Retinal pigment epithelial cell (primary cell): ENCODE results near the gene S100A3.
"Not testable (repeated sequence)": the region's sequence is repeated elsewhere in the genome, so short reads cannot be mapped to it uniquely, and the experiment has no call there.

Source experiments
- DNase-seq: peaks from one replicate; pipeline ENCODE4 v3.0.0-alpha.2; 2010; ENCODE audit warnings: low read depth
- H3K4me3 ChIP-seq: 2 replicates; pipeline ENCODE4 v1.5.1; 2011; ENCODE audit warnings: mild to moderate bottlenecking, low read length, control low read depth, moderate library complexity
- TF ChIP-seq, protein P1 (sequence below): conservative IDR thresholded peaks from 2 replicates; pipeline ENCODE4 v1.5.1; 2011; ENCODE audit warnings: low read depth, low read length, control low read depth, inconsistent platforms

The S100A3 gene

DNA sequence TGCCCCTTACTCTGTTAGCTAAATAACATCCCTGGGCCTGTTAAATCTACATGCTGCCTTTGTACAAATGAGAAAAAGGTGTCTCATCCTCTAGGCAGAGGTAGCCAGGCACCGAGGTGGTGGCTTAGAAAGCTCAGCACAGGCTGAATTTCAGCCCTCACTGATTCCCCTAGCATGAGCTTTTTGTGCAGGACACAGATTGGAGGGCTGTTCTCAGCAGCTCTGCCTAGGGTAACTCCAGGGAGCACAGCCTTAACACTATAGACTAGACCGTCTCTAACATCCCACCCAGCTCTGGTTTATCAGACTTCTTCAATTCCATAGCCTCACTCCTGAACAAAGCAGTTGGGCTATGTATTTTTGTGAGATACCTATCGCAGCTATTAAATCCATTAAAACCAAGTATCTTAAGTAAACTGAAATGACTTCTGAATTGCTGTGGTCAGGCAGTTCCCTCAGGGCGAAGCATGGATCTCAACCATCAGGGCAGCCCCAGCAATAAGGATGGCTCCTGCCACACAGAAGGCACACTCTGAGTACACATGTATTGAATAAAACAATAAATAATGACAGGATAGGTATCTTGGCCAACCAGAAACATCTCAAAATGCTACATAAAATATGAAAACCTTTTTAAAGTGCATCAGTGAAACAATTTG is 28.1 kb downstream of the S100A3 start:
- no peak for DNase-seq
- TF ChIP-seq, protein P1, sequence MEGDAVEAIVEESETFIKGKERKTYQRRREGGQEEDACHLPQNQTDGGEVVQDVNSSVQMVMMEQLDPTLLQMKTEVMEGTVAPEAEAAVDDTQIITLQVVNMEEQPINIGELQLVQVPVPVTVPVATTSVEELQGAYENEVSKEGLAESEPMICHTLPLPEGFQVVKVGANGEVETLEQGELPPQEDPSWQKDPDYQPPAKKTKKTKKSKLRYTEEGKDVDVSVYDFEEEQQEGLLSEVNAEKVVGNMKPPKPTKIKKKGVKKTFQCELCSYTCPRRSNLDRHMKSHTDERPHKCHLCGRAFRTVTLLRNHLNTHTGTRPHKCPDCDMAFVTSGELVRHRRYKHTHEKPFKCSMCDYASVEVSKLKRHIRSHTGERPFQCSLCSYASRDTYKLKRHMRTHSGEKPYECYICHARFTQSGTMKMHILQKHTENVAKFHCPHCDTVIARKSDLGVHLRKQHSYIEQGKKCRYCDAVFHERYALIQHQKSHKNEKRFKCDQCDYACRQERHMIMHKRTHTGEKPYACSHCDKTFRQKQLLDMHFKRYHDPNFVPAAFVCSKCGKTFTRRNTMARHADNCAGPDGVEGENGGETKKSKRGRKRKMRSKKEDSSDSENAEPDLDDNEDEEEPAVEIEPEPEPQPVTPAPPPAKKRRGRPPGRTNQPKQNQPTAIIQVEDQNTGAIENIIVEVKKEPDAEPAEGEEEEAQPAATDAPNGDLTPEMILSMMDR: no peak
- H3K4me3 ChIP-seq: no peak overlapping the region

DNA sequence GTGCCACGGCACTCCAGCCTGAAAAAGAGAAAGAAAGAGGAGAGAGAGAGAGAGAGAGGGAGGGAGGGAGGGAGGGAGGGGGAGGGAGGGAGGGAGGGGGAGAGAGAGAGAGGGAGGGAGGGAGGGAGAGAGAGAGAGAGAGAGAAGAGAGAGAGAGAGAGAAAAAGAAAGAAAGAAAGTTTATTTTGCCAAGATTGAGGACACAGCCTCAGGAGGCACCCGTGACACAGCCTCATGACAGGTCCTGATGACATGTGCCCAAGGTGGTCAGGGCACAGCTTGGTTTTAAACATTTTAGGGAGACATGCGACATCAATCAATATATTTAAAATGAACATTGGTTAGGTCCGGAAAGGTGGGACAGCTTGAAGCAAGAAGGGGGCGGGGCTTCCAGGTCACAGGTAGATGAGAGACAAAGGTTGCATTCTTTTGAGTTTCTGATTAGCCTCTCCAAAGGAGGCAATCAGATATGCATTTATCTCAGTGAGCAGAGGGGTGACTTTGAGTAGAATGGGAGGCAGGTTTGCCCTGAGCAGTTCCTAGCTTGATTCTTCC is 28.8 kb downstream of the S100A3 start:
- DNase-seq, H3K4me3 ChIP-seq: not testable (repeated sequence)

DNA sequence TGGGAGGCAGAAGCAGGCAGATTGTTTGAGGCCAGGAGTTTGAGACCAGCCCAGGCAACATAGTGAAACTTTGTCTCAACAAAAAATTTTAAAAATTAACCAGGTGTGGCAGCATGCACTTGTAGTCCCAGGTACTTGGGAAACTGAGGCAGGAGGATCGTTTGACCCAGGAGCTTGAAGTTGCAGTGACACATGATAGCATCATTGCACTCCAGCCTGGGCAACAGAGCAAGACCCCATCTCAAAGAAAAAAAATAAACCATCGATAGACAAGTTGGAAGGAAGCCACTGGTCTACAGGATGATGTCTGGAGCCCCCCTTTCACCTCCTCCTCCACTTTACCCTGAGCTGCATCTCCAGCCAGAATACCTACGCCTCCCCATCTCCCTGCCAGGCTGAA is 29.8 kb downstream of the S100A3 start:
- TF ChIP-seq, protein P1: no peak
- no peak for DNase-seq
- H3K4me3 ChIP-seq: no peak overlapping the region

DNA sequence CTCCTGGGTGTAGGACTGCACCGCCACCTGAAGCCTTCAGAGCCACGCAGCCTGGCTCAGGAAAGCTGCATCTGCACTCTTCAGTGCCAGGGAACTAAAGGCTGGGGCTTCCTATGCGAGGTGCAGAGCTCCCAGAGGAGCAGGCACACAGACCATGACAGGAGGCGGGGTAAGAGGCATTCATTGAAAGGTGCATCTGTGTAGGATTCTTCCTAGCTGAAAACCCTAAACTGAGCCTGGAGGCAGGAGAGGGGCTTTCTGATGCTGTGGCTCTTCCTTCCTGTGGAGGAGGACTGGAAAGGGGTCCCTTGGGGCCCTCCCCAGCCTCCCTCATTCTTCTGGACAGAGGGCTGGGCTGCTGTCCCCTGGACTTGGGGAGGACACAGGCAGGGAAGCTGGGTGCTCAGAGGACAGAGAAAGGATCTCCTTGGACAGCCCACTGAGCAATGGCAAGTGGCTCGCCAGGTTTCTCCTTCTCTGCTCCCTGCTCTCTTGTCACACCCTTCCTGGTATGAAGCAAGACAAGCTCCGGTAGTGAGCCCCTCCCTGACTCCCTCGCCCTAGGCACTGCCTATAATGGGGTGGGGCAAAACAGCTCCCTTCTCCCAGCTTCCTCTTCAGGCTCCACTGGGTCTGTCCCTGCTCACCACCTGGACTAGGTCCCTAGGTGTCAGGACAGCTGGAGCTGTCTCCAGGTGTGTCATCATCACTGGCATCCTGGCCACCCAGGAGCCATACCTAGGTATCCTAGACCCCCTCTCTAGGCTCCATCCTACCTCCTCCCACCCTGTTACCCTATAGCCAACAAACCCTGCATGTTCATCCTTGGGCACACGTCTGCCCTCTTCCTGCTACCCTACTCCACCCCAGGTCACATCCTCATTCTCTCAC is 33.3 kb downstream of the S100A3 start:
- no peak overlapping the region for H3K4me3 ChIP-seq
- DNase-seq: no peak
- TF ChIP-seq, protein P1: no peak

DNA sequence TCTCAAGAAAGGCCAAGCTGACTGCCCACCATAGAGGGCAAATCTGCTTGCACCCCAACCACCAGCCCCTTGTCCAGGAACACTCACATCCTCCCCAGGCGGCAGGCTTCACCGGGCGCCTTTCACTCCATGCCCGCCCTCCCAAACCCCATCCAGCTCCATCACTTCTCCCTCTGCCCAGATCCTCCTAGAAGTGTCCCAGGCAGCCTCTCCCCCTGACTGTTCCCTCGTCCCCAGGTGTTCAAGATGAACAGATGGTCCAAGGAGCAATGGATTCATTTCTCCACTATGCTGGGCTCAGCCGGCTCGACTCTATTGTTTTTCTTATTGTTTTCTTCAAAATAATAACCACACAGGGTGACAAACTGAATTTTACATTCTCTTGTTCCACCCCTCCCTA is 35.4 kb downstream of the S100A3 start:
- TF ChIP-seq, protein P1: no peak
- DNase-seq: no peak
- H3K4me3 ChIP-seq: no peak overlapping the region

DNA sequence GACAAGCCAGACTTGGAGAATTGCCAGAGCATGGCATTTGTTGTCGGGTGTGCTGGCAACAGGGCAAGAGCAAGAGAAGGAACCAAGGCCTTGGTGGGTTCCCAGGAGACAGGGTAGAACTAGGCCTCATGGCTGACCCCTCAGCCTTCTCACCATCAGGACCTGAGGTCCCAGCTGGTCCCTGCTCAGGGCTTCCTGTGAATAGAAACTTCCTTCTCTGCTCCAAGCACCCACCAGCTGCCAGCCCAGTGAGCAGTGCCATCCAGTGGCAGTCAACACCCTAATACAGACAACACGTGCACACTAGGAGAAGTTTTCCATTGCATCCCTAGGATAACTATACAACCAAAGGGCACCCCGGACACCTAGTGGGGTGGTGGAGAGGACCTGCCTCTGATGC is 36.0 kb downstream of the S100A3 start:
- TF ChIP-seq, protein P1: peak; percentile 10
- no peak overlapping the region for H3K4me3 ChIP-seq
- no peak for DNase-seq

DNA sequence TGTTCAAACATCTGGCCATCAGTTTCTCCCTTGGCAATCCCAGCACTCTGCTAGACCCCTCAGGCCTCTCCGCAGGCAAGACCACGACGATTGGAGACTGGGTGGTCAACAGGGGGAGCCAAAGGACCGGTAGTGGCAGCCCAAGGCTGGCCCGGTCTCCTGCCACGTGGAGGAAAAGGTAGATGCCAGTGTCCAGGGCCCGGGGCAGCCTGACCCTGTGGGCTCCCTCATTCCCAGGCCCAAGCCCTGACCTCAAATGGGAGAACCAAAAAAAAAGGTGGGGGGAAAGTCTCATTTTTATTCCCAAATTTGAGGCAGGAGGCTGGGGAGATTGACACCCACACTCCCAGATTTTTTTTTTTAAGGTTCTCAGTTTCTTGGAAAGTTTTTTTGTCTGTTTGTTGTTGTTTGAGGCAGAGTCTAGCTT is 38.1 kb downstream of the S100A3 start:
- no peak overlapping the region for H3K4me3 ChIP-seq
- no peak for DNase-seq
- TF ChIP-seq, protein P1: peak; percentile 92
